Stimulated activated CD4-positive, alpha-beta T cell treated with anti-CD3 and anti-CD28 coated beads, TNF-alpha, amount 100 ng/mL, for 4 hours (primary cell): ENCODE data around the gene SLC1A7.

Source experiments
- DNase-seq, 3 experiments: peaks; one replicate each; pipeline ENCODE4 v3.0.0-alpha.2; 2020; ENCODE audit warnings: low read depth in 3 of 3

Gene SLC1A7

GRCh38 chr1:53134042-53134485 is 8.4 kb downstream of the SLC1A7 start:
- no peak for DNase-seq

- DNase-seq = no peak
Observed at GRCh38 chr1:53133261-53134041, 9.0 kb downstream of the SLC1A7 start.

GRCh38 chr1:53132176-53132575 is 10.3 kb downstream of the SLC1A7 start:
- DNase-seq = no peak

GRCh38 chr1:53131590-53131938 is 10.9 kb downstream of the SLC1A7 start:
- DNase-seq = no peak

GRCh38 chr1:53130878-53131589 is 11.4 kb downstream of the SLC1A7 start:
- no peak for DNase-seq

GRCh38 chr1:53130598-53130877 is 11.9 kb downstream of the SLC1A7 start:
- DNase-seq = no peak

- no peak for DNase-seq
Observed at GRCh38 chr1:53129891-53130597, 12.4 kb downstream of the SLC1A7 start.

GRCh38 chr1:53128401-53128800 is 14.0 kb downstream of the SLC1A7 start:
- DNase-seq = no peak

- DNase-seq = no peak
Observed at GRCh38 chr1:53127546-53127945, 14.9 kb downstream of the SLC1A7 start.

- DNase-seq = no peak
Observed at GRCh38 chr1:53126495-53126894, 15.9 kb downstream of the SLC1A7 start.

- no peak for DNase-seq
Observed at GRCh38 chr1:53125623-53126360, 16.6 kb downstream of the SLC1A7 start.

- no peak for DNase-seq
Observed at GRCh38 chr1:53125122-53125521, 17.3 kb downstream of the SLC1A7 start.

GRCh38 chr1:53123453-53124140 is 18.8 kb downstream of the SLC1A7 start:
- no peak for DNase-seq

- DNase-seq = no peak
Observed at GRCh38 chr1:53122961-53123413, 19.5 kb downstream of the SLC1A7 start.

GRCh38 chr1:53122201-53122885 is 20.1 kb downstream of the SLC1A7 start:
- no peak for DNase-seq

GRCh38 chr1:53121319-53122172 is 20.9 kb downstream of the SLC1A7 start:
- DNase-seq = no peak

GRCh38 chr1:53120659-53121058 is 21.8 kb downstream of the SLC1A7 start:
- no peak for DNase-seq

GRCh38 chr1:53117836-53118235 is 24.6 kb downstream of the SLC1A7 start:
- no peak for DNase-seq

GRCh38 chr1:53116933-53117600 is 25.4 kb downstream of the SLC1A7 start:
- DNase-seq = no peak
